PFSK-1 (cell line): ENCODE measurements around the gene MBNL2.

Experiments
- FOXP2 ChIP-seq: optimal IDR thresholded peaks from 2 replicates; pipeline ENCODE3; 2011; ENCODE audit warnings: borderline replicate concordance, control low read depth, inconsistent platforms; ENCODE audit not compliant: insufficient read depth; ENCODE audit errors: extremely low read length, extremely low read depth
- POLR2AphosphoS5 ChIP-seq: IDR thresholded peaks from 2 replicates; pipeline ENCODE4 v1.6.1; 2012; ENCODE audit warnings: low read depth, mild to moderate bottlenecking, control low read depth, low read length, moderate library complexity
- REST ChIP-seq, 2 experiments: IDR thresholded peaks; 2 replicates each; pipeline versions ENCODE4 v1.6.1 to v1.8.0; 2011 to 2012; ENCODE audit warnings: low read depth in 2 of 2, low read length in 2 of 2, control low read depth in 1 of 2, inconsistent platforms in 1 of 2, mild to moderate bottlenecking in 1 of 2, moderate library complexity in 1 of 2; ENCODE audit not compliant: insufficient read depth in 1 of 2
- SIN3A ChIP-seq: IDR thresholded peaks from 2 replicates; pipeline ENCODE4 v1.6.1; 2012; ENCODE audit warnings: mild to moderate bottlenecking, low read length, moderate library complexity, borderline replicate concordance; ENCODE audit not compliant: insufficient read depth
- TAF1 ChIP-seq: IDR thresholded peaks from 2 replicates; pipeline ENCODE4 v1.6.1; 2012; ENCODE audit warnings: low read length, control low read depth, borderline replicate concordance; ENCODE audit not compliant: insufficient read depth

The MBNL2 gene

GRCh38 chr13:97387890-97388289 lies 165.8 kb downstream of the MBNL2 start:
- TF ChIP-seq FOXP2 (no peak), REST (IDR thresholded peaks at IDR 0.05; ENCODE audit: insufficient read depth in 1 of 2, low read depth in 2 of 2, low read length in 2 of 2) (no peak), SIN3A (no peak), TAF1 (no peak), POLR2AphosphoS5 (no peak)

- TF ChIP-seq SIN3A: no peak
- TF ChIP-seq FOXP2: no peak
- no peak for TF ChIP-seq TAF1
- TF ChIP-seq REST (IDR thresholded peaks at IDR 0.05; ENCODE audit: insufficient read depth in 1 of 2, low read depth in 2 of 2, low read length in 2 of 2): no peak
- no peak for TF ChIP-seq POLR2AphosphoS5
Measured at GRCh38 chr13:97388373-97388772, 166.2 kb downstream of the MBNL2 start.

GRCh38 chr13:97390941-97391600 lies 168.9 kb downstream of the MBNL2 start:
- TF ChIP-seq REST (IDR thresholded peaks at IDR 0.05; ENCODE audit: insufficient read depth in 1 of 2, low read depth in 2 of 2, low read length in 2 of 2) (no peak), TAF1 (no peak), SIN3A (no peak), POLR2AphosphoS5 (no peak), FOXP2 (no peak)

GRCh38 chr13:97392020-97392419 lies 169.9 kb downstream of the MBNL2 start:
- TF ChIP-seq SIN3A (no peak), FOXP2 (no peak), TAF1 (no peak), REST (IDR thresholded peaks at IDR 0.05; ENCODE audit: insufficient read depth in 1 of 2, low read depth in 2 of 2, low read length in 2 of 2) (no peak), POLR2AphosphoS5 (no peak)

GRCh38 chr13:97394542-97394941 lies 172.4 kb downstream of the MBNL2 start:
- TF ChIP-seq POLR2AphosphoS5: no peak
- TF ChIP-seq FOXP2: no peak
- no peak for TF ChIP-seq SIN3A
- no peak for TF ChIP-seq TAF1
- TF ChIP-seq REST (IDR thresholded peaks at IDR 0.05; ENCODE audit: insufficient read depth in 1 of 2, low read depth in 2 of 2, low read length in 2 of 2): no peak
